Neuronal stem cell (in vitro differentiated cells): Measurements from ENCODE around the gene ATAD3C. TPM values are rescaled to one million over a fixed set of nuclear protein-coding genes. Genes with fewer than 3 reads are reported as not detected.

Experiments used
- DNase-seq: peaks from one replicate; pipeline ENCODE4 v3.0.0-alpha.2; 2013; ENCODE audit warnings: low spot score
- H2AFZ ChIP-seq: one replicate; pipeline ENCODE4 v1.6.1; 2013; ENCODE audit warnings: mild to moderate bottlenecking, low read length, inconsistent platforms
- H2AK5ac ChIP-seq: 2 replicates; pipeline ENCODE4 v1.6.1; 2013; ENCODE audit warnings: low read depth, mild to moderate bottlenecking, inconsistent platforms, low read length, moderate library complexity, mixed read lengths
- H2BK120ac ChIP-seq: 2 replicates; pipeline ENCODE4 v1.6.1; 2013; ENCODE audit warnings: low read depth, mild to moderate bottlenecking, inconsistent platforms, low read length, moderate library complexity, mixed read lengths
- H2BK12ac ChIP-seq: one replicate; pipeline ENCODE4 v1.6.1; 2013; ENCODE audit warnings: low read length, inconsistent platforms
- H2BK15ac ChIP-seq: 2 replicates; pipeline ENCODE4 v1.6.1; 2013; ENCODE audit warnings: mild to moderate bottlenecking, low read length, inconsistent platforms, mixed read lengths
- H2BK5ac ChIP-seq: one replicate; pipeline ENCODE4 v1.6.1; 2013; ENCODE audit warnings: inconsistent platforms, mild to moderate bottlenecking, low read length, moderate library complexity
- H3K14ac ChIP-seq: one replicate; pipeline ENCODE4 v1.6.1; 2013; ENCODE audit warnings: low read length, inconsistent platforms
- H3K18ac ChIP-seq: 2 replicates; pipeline ENCODE4 v1.6.1; 2013; ENCODE audit warnings: low read length, inconsistent platforms
- H3K23ac ChIP-seq: 2 replicates; pipeline ENCODE4 v1.6.1; 2013; ENCODE audit warnings: low read depth, mild to moderate bottlenecking, mixed read lengths, low read length, inconsistent platforms; ENCODE audit not compliant: poor library complexity
- H3K27ac ChIP-seq: replicated peaks from 3 replicates; pipeline ENCODE4 v1.5.1; 2013; ENCODE audit warnings: low read length, inconsistent platforms
- H3K27me3 ChIP-seq, 3 experiments: 2 replicates each; pipeline ENCODE4 v1.6.1; 2013; ENCODE audit warnings: low read length in 3 of 3, mild to moderate bottlenecking in 2 of 3, inconsistent platforms in 1 of 3, low read depth in 1 of 3, mixed read lengths in 1 of 3, moderate library complexity in 1 of 3; ENCODE audit not compliant: control insufficient read depth in 3 of 3, insufficient read depth in 3 of 3
- H3K36me3 ChIP-seq, 2 donors: replicated peaks in 1 of 2; 2 replicates each; pipeline ENCODE4 v1.6.1; 2013; ENCODE audit warnings: low read length in 2 of 2; ENCODE audit not compliant: control insufficient read depth in 2 of 2, insufficient read depth in 2 of 2
- H3K4ac ChIP-seq: 2 replicates; pipeline ENCODE4 v1.6.1; 2013; ENCODE audit warnings: inconsistent platforms, mild to moderate bottlenecking, low read length, moderate library complexity
- H3K4me1 ChIP-seq, 2 donors: 1 replicate in 1 of 2; 2 replicates in 1 of 2; pipeline ENCODE4 v1.6.1; 2013; ENCODE audit warnings: low read length in 2 of 2, low read depth in 1 of 2; ENCODE audit not compliant: control insufficient read depth in 2 of 2, insufficient read depth in 1 of 2
- H3K4me2 ChIP-seq: one replicate; pipeline ENCODE4 v1.6.1; 2013; ENCODE audit warnings: mild to moderate bottlenecking, low read length, inconsistent platforms; ENCODE audit not compliant: insufficient read depth, poor library complexity, severe bottlenecking
- H3K4me3 ChIP-seq, 2 donors: 2 replicates each; pipeline ENCODE4 v1.5.1; 2013; ENCODE audit warnings: low read length in 2 of 2, mild to moderate bottlenecking in 2 of 2, inconsistent platforms in 1 of 2, moderate library complexity in 1 of 2
- H3K79me1 ChIP-seq: one replicate; pipeline ENCODE4 v1.6.1; 2013; ENCODE audit warnings: low read depth, mild to moderate bottlenecking, inconsistent platforms, low read length, moderate library complexity
- H3K9ac ChIP-seq: one replicate; pipeline ENCODE4 v1.6.1; 2013; ENCODE audit warnings: mild to moderate bottlenecking, low read depth, low read length, inconsistent platforms; ENCODE audit not compliant: poor library complexity
- H3K9me3 ChIP-seq, 2 donors: replicated peaks in 1 of 2; 2 replicates each; pipeline versions ENCODE3 to v1.6.1; 2013; ENCODE audit warnings: low read length in 2 of 2, mild to moderate bottlenecking in 2 of 2, inconsistent platforms in 1 of 2, low read depth in 1 of 2, mixed read lengths in 1 of 2, moderate library complexity in 1 of 2; ENCODE audit not compliant: control insufficient read depth in 2 of 2, insufficient read depth in 1 of 2
- H4K8ac ChIP-seq: one replicate; pipeline ENCODE4 v1.6.1; 2013; ENCODE audit warnings: low read depth, mild to moderate bottlenecking, inconsistent platforms, low read length, moderate library complexity
- H4K91ac ChIP-seq: one replicate; pipeline ENCODE4 v1.6.1; 2013; ENCODE audit warnings: low read length, low read depth, mild to moderate bottlenecking, inconsistent platforms; ENCODE audit not compliant: poor library complexity
- WGBS, 2 donors: extraction: QIAGEN DNeasy Blood & Tissue Kit; methylation state at CpG; one replicate each; pipeline ENCODE4 v1.1.7; 2013; ENCODE audit warnings: missing lambda C conversion rate in 2 of 2, mixed read lengths in 1 of 2; ENCODE audit not compliant: insufficient read length in 2 of 2, insufficient replicate concordance in 1 of 2; ENCODE audit errors: extremely low coverage in 2 of 2; 5-methylcytosine and 5-hydroxymethylcytosine counted together
- polyA plus RNA-seq, 2 experiments: library from polyadenylated mRNA; stranded (reverse); fragments of 200-250 nt; gene quantifications; one replicate each; pipeline ENCODE4 v1.2.3, GENCODE V29; 2013

Gene ATAD3C, protein sequence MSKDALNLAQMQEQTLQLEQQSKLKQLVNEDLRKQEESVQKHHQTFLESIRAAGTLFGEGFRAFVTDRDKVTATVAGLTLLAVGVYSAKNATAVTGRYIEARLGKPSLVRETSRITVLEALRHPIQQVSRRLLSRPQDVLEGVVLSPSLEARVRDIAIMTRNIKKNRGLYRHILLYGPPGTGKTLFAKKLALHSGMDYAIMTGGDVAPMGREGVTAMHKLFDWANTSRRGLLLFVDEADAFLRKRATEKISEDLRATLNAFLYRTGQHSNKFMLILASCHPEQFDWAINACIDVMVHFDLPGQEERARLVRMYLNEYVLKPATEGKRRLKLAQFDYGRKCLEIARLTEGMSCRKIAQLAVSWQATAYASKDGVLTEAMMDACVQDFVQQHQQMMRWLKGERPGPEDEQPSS
- polyA plus RNA-seq (2013, experiment 1 of 2): 0.45 TPM
- 0.42 TPM for polyA plus RNA-seq (2013, experiment 2 of 2)

DNA sequence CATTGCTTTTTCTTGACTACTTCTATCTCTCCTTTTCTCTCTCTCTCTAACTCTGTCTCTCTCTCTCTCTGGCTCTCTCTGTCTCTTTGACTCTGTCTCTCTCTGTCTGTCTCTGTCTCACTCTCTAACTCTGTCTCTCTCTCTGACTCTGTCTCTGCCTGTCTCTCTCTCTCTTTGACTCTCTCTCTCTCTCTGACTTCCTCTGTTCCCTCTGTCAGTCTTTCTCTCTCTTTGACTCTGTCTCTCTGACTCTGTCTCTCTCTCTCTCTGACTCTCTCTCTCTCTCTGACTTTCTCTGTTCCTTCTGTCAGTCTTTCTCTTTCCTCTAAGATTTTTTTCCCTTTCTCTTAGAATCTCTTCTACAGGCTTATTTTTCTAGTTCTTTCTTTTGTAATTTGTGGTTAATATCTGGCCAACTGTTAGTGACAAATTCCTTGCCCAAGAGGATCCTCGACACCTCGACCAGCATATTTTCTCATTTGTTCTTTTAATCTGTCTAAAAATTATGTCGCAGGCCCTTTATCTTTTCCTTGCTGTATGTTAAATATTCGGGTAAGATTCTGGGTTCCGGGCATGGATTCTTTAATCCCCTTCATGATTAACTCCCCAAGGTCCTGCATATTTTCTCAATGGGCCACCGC lies at the start of gene ATAD3C:
TSS of gene ATAD3C (plus strand) at position 591 of the 641 bp plus-strand sequence. CDS start 995 bp downstream, outside the sequence.
- Histone ChIP-seq H2BK12ac (no peak within 1 kb of the TSS), H2AK5ac (no peak within 1 kb of the TSS), H3K27me3 (peaks cover 0 to 11% (median 0%) of the 10 kb centered on the region in 3 experiments), H2BK15ac (no peak within 1 kb of the TSS), H3K79me1 (no peaks in the 10 kb centered on the region), H3K14ac (no peak within 1 kb of the TSS), H3K9me3 (no peaks in the 10 kb centered on the region), H4K91ac (no peak within 1 kb of the TSS), H3K27ac (no peak within 1 kb of the TSS), H3K9ac (no peak within 1 kb of the TSS), H4K8ac (no peak within 1 kb of the TSS), H3K18ac (no peak within 1 kb of the TSS), H3K4ac (no peak within 1 kb of the TSS), H2BK5ac (no peak within 1 kb of the TSS), H2BK120ac (no peak within 1 kb of the TSS), H3K36me3 (no peaks in the 10 kb centered on the region), H3K23ac (no peak within 1 kb of the TSS), H3K4me3 (no peak within 1 kb of the TSS), H2AFZ (peak within 1 kb of the TSS; percentile 17), H3K4me2 (no peak within 1 kb of the TSS), H3K4me1 (no peaks in the 10 kb centered on the region)
- no peak for DNase-seq
- no CpG with 5 or more reads among the region's 6 CpGs for WGBS, 2 donors

DNA sequence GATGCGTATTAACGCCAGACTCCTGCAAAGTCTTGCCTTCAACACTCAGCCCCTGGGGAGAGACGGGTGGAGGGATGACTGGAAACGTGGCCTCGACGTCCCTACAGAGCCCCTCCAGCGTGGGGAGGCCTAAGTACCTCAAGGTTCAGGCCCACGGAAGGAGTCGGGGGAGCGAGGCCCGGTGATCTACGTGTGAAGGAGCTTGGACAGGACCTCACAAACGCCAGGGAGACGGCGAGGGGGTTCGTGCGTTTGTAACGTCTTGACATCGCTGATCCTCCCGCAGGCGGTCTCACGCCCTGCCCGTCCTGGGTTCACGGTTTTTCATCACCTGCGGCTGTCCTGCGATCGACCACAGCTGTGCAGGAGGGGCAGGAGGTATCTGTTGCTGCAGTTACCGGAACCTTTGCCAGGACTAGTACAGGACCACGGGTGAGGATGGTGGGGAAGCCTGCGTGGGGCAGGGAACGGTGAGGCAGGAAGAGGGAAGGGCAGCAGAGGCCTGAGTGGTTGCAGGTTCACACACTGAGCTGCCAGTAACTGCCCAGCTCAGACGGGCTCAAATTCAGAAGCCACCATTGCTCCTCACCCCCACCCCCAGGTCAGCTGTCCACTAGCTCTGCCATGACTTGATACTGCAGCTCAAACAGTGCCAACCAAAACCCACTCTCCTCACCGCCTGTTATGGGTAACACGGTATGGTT lies 49.5 kb upstream of the ATAD3C start:
- peak overlapping the region; percentile 84 to 98 for H3K4me3 ChIP-seq
- H4K8ac ChIP-seq: peak overlapping the region; percentile 79
- H3K9ac ChIP-seq: peak overlapping the region; percentile 100
- peak overlapping the region; percentile 47 for H2BK120ac ChIP-seq
- H2AFZ ChIP-seq: peak overlapping the region; percentile 91
- WGBS, 2 donors: no CpG with 5 or more reads among the region's 34 CpGs
- no peak for DNase-seq
- H3K4me2 ChIP-seq: peak overlapping the region; percentile 91
- peak overlapping the region; percentile 58 for H2AK5ac ChIP-seq
- H3K4ac ChIP-seq: peak overlapping the region; percentile 1
- H3K27me3 ChIP-seq: no peaks in the 10 kb centered on the region
- H3K79me1 ChIP-seq: peaks cover 26% of the 10 kb centered on the region
- peak overlapping the region; percentile 70 for H2BK12ac ChIP-seq
- peak overlapping the region; percentile 2 for H2BK15ac ChIP-seq
- peaks cover 11 to 14% of the 10 kb centered on the region in 2 donors for H3K4me1 ChIP-seq
- H3K36me3 ChIP-seq: peaks cover 52 to 78% of the 10 kb centered on the region in 2 donors
- peak overlapping the region; percentile 98 for H3K18ac ChIP-seq
- H3K23ac ChIP-seq: peak overlapping the region; percentile 98
- H3K14ac ChIP-seq: peak overlapping the region; percentile 100
- H3K27ac ChIP-seq: peak overlapping the region; percentile 34
- no peaks in the 10 kb centered on the region for H3K9me3 ChIP-seq
- peak overlapping the region; percentile 97 for H4K91ac ChIP-seq
- H2BK5ac ChIP-seq: peak overlapping the region; percentile 79

DNA sequence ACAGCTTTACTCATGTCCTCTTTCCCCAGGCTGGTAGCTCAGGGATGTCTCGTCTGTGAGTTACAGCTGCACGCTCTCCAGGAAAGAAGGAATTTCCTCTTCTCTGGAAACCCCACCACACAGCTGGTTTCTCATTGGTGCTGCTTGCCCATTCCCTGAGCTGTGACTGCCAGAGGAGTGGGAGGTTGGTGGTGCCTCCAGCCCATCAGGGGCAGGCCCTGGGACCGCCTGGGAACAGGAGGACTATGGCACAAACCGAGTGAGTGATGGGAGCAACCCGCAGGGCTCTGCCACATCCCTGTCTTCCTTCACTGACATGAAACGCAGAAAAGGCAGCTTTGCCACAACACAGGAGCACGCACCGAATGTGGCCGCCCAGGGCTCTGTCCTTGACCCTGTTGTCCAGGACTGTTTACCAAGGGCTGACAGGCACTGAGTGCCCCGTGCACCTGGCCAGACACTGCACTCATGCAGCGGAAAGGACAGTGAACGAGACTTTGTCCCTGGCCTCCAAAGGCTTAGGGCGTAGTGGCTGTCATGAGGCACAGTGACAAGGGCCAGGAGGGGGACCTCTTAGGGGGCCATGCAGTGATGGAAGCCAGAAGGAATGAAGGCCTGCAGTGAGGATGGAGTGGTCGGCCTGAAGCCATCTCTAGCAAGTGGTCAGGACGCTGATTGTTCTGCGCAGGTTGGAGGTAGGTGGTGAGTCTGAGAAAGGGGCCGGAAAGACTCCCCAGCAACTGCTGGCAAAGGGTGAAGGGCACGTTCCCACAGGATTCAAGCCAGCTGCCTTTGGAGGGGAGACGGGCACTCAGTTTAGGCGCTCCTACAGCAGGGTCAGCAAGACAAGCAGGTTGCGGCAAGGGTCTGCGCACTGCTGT lies 48.7 kb upstream of the ATAD3C start:
- H2AK5ac ChIP-seq: no peak overlapping the region
- no peak overlapping the region for H4K91ac ChIP-seq
- no peak overlapping the region for H2AFZ ChIP-seq
- no peak overlapping the region for H4K8ac ChIP-seq
- peaks cover 28% of the 10 kb centered on the region for H3K79me1 ChIP-seq
- H3K4me1 ChIP-seq: peaks cover 11 to 14% of the 10 kb centered on the region in 2 donors
- H3K36me3 ChIP-seq: peaks cover 51 to 78% of the 10 kb centered on the region in 2 donors
- H2BK12ac ChIP-seq: no peak overlapping the region
- H3K4me3 ChIP-seq: peak overlapping the region; percentile 15 to 84
- DNase-seq: no peak
- H3K4ac ChIP-seq: no peak overlapping the region
- H2BK120ac ChIP-seq: no peak overlapping the region
- no peak overlapping the region for H3K14ac ChIP-seq
- WGBS, 2 donors: no CpG with 5 or more reads among the region's 22 CpGs
- H3K23ac ChIP-seq: peak overlapping the region; percentile 98
- H2BK5ac ChIP-seq: no peak overlapping the region
- H3K27ac ChIP-seq: no peak overlapping the region
- H3K18ac ChIP-seq: no peak overlapping the region
- peak overlapping the region; percentile 91 for H3K4me2 ChIP-seq
- no peaks in the 10 kb centered on the region for H3K9me3 ChIP-seq
- peak overlapping the region; percentile 100 for H3K9ac ChIP-seq
- no peaks in the 10 kb centered on the region for H3K27me3 ChIP-seq
- no peak overlapping the region for H2BK15ac ChIP-seq
